GM12865 (cell line): ENCODE results near the gene ALDH1B1.

Experiments
- DNase-seq: peaks from one replicate; pipeline ENCODE4 v3.0.0; 2010; ENCODE audit warnings: low read depth
- H3K4me3 ChIP-seq: 2 replicates; pipeline ENCODE4 v1.5.1; 2011; ENCODE audit warnings: mild to moderate bottlenecking, low read depth, low read length, control low read depth
- TF ChIP-seq, protein P1 (sequence below): IDR thresholded peaks from 2 replicates; pipeline ENCODE4 v1.5.1; 2011; ENCODE audit warnings: low read length, control low read depth, low read depth, inconsistent platforms; ENCODE audit not compliant: insufficient read depth; ENCODE audit errors: missing control alignments

The ALDH1B1 gene

DNA sequence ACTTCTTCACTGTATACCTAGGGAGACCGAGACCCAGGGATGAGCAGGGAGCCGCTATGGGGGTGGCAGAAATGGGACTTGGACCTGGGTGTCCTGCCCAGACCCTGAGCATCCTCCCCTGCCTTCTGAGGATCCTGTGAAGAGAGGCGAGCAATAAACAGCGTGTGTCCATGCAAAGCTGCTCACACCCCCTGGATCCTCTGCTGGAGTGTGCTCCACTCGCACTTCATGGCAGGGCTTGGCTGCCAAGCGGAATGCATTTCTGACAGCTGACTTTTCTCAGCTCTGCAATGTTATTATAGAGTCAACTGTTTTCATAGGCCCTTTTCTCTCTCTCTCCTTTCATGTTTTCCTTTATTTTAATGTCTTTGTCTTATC lies 31.0 kb upstream of the ALDH1B1 start:
- no peak overlapping the region for H3K4me3 ChIP-seq
- TF ChIP-seq, protein P1, sequence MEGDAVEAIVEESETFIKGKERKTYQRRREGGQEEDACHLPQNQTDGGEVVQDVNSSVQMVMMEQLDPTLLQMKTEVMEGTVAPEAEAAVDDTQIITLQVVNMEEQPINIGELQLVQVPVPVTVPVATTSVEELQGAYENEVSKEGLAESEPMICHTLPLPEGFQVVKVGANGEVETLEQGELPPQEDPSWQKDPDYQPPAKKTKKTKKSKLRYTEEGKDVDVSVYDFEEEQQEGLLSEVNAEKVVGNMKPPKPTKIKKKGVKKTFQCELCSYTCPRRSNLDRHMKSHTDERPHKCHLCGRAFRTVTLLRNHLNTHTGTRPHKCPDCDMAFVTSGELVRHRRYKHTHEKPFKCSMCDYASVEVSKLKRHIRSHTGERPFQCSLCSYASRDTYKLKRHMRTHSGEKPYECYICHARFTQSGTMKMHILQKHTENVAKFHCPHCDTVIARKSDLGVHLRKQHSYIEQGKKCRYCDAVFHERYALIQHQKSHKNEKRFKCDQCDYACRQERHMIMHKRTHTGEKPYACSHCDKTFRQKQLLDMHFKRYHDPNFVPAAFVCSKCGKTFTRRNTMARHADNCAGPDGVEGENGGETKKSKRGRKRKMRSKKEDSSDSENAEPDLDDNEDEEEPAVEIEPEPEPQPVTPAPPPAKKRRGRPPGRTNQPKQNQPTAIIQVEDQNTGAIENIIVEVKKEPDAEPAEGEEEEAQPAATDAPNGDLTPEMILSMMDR = no peak
- no peak for DNase-seq

- TF ChIP-seq, protein P1 = peak; percentile 61
- DNase-seq = peak; percentile 73
- H3K4me3 ChIP-seq = no peak overlapping the region
Observed at GRCh38 chr9:38362852-38363588, 29.5 kb upstream of the ALDH1B1 start.

DNA sequence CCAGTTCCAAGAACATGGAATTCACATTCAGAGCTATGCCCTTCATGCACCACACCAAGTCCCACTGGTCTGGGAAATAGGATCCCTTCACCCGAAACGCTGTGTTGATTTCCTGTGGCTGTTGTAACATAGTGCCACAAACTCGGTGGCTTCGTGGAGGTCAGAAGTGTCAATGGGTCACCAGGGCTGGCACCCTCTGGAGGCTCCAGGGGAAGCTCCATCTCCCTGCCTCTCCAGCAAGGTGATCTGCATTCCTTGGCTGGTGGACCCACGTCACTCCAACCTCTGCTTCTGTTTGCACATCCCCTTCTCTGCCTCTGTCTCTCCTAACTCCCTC lies 28.9 kb upstream of the ALDH1B1 start:
- DNase-seq = no peak
- H3K4me3 ChIP-seq = no peak overlapping the region
- TF ChIP-seq, protein P1 = no peak

GRCh38 chr9:38367898-38368297 lies 24.6 kb upstream of the ALDH1B1 start:
- TF ChIP-seq, protein P1 = no peak
- no peak overlapping the region for H3K4me3 ChIP-seq
- no peak for DNase-seq

DNA sequence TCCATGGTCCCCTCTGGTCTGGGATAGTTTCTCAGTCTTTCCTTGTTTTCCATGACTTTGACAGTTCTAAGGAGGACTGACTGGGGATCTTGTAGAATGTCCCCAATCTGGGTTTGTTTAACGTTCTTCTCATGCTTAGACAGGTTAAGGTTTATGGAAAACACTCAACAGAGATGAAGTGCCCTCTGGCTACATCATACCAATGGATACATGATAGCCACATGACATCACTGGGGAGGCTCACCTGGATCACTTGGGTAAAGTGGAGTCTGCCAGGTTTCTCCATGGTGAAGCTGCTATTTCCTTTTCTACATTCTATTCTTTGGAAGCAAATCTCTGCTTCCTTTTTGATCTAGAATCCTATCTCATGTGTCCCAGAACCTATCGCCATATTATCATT lies 23.8 kb upstream of the ALDH1B1 start:
- H3K4me3 ChIP-seq = no peak overlapping the region
- no peak for DNase-seq
- TF ChIP-seq, protein P1 = no peak

DNA sequence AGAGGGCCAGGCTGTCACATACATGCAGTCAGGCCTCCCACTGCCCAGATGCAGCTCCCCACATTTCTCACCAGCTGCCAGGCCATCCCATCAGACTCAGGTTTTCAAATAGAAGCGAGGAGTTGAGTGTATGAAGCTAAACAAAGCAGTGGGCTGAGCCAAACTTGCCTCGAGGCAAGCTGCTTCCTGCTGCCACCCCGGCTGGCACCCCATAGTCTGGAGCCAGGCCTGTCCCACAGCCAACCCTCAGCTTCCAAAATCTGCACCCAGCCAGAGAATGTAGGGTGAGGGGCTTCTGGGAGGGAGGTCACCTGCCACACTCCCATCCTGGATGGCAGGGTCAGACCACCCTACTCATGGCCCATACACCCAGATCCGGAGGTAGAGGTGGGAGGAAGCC lies 22.3 kb upstream of the ALDH1B1 start:
- H3K4me3 ChIP-seq = no peak overlapping the region
- DNase-seq = no peak
- TF ChIP-seq, protein P1 = no peak

DNA sequence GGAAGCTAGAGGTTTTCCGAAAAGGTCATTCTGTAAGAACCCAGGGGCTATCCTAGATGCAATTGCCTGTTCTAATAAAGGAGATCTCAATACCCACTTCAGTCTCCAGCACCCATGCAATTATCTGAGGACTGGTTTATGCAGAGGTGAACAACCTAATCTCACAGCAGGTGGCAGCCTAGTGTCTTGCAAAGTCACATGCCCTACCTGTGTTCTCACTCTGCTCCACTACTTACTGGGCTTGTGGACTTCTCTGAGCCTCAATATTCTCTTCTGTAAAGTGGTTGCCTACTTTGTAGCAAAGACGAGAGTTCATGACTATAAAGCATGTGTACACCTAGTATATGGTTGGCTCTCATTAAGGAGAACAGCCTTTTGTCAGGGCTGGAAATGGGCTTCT lies 21.0 kb upstream of the ALDH1B1 start:
- H3K4me3 ChIP-seq = no peak overlapping the region
- peak; percentile 70 for DNase-seq
- TF ChIP-seq, protein P1 = peak; percentile 41
